Skin of body (tissue), 2 donors: Measurements from ENCODE around the gene SERPINH1. TPM values are rescaled to one million over a fixed set of nuclear protein-coding genes. Genes with fewer than 3 reads are reported as not detected.

Experiments used
- DNase-seq: peaks from one replicate; lab custom pipeline; 2025; lab: John Stamatoyannopoulos, UW
- total RNA-seq: library from RNA; depleted of rRNA; stranded (reverse); fragments of >200 nt; gene quantifications from one replicate; pipeline ENCODE4 v1.2.3, GENCODE V29; 2014

The SERPINH1 gene
- total RNA-seq, 1 donor from 2014 or later, result 311 TPM

DNA sequence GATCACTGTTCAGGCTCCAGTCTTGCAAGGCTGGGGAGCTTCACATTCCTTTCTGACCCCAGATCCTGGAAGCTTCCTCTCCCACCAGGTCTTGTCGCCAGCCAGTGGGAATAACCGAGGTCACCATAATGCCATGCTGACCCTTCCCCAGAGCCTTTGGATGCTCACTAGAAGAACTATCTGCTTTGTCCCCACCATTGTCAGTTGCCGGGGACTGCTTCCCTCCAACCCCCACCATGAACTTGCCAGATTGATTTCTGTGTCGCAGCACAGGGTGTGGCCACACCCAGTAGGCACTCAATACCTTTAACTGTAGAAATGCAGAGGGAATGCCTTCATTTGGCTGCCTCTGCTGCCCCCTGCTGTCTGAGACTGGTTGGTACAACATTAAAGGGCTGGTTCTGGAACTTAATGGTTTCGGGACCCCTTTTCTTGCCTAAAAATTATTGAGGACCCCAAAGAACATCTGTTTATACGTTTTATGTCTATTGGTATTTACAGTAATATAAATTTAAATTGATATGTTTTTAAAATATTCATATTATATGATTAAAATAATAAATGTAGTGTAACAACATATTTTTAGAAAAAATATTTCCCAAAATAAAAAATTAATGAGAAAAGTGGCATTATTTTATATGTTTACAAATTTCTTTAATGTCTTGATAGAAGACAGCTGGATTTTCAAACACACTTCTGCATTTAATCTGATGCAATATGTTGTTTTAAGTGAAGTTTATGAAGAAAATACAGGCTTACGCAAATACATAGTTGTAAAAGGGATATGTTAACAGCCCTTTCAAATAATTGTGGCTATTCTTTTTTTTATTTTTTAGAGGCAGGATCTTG is 29.6 kb upstream of the SERPINH1 start:
- DNase-seq, result peak; percentile 28

DNA sequence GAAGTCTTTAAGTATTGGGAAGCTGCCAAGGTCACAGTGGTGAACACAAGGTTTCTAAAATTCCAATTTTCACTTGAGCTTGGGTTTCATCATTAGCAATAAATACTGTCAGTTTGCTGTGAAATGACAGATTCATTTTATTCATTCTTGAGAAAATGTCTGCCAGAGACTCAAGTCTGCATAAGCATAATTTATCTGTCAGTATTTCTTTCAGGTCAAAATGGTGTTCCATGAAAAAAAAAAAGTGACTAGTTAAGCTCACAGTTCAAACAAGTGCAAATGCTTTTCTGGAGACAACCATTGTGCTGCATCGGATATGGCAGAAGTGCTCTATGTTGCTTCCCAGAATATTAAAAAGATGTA is 28.2 kb upstream of the SERPINH1 start:
- DNase-seq, result no peak

DNA sequence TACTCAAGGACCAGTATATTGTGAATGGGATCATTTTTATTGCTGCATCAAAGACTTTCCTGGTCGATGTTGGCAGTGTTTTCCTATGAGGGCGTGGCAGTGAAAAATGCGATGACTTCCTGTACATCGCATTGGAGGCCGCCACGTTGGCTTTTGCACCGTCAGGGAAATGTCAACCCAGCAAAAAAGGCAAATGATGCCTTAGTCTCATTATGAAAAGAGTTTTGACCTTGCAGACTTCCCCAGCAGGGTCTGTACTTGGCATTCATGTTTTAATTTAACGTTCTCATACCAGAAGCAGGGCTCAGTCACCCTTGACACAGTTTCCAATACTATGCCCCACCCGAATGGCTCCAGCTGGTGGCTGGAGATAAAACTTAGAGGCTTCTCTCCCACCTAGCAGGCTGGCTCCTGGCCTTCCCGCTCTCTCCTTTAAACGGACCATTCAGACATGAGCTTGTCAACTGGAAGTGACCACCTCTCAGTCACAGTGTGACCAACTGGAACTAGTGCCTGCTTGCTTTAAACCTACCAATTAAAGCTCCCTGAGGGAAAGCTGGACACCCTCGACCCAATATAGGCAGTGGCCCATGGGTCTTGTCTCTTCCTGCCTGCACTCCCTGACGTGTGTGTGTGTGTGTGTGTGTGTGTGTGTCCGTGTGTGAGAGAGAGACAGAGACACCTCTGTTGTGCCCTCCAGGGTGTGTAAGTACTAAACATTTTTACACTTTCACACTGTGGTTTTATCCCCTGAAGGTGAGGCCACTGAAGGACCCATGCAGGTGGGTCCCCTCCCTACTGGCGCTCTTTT is 27.6 kb upstream of the SERPINH1 start:
- no peak for DNase-seq

DNA sequence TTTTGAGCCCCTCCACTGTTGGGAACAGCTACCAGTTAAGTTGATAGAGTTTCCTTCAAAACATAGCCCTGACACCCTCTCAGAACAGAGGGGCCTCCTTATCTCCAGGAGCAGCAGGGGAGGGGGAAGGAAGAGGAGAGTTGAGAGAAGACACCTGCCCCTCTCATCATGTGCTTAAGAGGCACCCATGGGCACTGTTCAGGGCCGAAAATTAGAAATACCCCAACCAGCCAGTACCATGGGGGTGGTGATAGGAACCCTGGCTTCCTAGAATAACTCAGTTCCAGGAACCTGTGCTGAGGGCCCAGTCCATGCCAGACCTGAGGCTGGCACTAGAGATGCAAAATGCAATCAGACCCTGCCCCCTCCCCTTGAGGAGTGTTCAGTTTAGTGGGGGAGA is 27.0 kb upstream of the SERPINH1 start:
- no peak for DNase-seq

DNA sequence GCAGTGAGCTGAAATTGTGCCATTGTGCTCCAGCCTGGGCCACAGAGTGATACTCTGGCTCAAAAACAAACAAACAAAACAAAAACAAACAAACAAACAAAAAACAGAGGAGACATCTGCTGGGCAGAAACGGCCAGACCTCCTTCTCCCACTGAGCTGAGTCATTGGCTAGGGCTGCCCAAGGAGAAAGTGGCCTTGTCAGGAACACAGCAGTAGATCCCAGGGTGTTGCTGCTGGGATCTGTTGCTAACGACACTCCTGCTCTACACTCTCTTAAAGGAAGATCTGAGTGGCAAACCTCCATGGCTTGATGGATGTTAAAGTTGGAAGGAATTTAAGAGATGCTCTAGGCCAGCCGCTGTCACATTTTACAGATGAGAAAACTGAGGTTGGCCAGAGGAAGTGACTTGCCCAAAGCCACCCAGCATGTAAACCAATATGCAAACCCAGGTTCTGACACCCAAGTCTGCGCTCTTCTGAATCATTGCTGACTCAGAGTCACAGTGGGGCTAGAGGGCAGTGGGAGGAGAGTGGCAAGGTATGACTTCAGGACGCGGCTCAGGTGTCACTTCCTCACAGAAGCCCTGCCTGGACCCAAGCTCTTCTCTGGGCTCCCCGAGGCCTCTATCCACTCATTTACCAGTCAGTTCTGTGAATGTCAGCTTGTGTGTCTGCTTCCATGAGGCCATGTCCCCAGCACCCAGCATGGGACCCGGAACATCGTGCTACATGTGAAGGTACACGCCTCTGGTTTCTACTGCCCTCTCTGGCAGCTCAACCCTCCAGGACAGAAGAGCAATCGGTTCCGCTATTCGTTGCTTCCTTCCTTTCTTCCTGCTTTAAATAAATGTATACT is 25.0 kb upstream of the SERPINH1 start:
- no peak for DNase-seq

DNA sequence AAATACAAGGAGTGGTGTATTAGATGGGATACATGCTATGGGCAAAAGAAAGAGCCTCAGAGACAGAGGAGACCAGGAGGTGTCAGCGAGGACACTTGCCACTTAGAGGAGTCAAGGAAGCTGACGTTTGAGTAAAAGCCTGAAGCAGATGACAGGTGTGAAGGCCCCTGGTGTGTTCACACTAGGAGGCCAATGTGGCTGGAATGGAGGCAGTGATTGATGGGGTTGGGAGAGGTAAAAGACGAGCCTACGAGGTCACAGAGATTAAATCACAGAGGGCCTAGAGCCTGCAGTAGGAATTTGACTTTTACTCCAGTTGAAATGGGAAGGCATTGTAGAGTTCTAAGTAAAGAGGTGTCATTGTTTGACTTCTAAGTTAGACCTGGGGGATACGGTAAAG is 24.3 kb upstream of the SERPINH1 start:
- DNase-seq, result no peak

DNA sequence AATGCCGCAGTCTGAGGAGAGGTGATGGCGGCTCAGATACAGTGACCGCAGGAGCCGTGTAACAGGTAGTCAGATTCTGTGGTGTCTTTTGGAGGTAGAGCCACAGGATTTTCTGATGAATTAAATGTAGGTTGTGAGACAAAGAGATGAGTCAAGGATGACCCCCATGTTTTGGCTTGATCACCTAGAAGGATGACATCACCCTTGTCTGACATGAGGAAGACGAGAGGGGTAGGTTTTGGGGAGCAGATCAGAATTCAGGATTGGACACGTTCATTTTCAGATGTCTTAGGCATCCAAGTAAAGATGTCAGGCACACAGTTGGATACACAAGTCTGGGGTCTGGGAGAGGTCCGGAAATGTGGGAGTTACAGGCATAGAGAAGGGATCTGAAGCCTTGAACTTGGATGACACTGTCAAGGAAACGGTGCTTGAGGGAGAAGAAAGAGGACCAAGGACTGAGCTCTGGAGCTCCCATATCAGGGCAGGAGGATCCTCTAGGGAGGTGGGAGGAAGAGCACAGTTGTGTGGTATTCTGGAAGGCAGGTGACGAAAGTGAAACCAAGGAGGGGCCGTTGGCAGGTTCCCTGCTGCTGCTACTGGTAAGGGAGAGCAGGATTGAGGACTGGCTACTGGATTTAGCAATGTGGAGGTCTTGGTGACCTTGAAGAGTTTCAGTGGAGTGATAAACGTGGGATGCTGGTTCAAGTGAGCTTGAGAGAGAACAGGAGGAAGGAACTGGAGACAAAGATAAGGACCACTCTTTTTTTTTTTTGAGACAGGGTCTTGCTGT is 23.7 kb upstream of the SERPINH1 start:
- no peak for DNase-seq

DNA sequence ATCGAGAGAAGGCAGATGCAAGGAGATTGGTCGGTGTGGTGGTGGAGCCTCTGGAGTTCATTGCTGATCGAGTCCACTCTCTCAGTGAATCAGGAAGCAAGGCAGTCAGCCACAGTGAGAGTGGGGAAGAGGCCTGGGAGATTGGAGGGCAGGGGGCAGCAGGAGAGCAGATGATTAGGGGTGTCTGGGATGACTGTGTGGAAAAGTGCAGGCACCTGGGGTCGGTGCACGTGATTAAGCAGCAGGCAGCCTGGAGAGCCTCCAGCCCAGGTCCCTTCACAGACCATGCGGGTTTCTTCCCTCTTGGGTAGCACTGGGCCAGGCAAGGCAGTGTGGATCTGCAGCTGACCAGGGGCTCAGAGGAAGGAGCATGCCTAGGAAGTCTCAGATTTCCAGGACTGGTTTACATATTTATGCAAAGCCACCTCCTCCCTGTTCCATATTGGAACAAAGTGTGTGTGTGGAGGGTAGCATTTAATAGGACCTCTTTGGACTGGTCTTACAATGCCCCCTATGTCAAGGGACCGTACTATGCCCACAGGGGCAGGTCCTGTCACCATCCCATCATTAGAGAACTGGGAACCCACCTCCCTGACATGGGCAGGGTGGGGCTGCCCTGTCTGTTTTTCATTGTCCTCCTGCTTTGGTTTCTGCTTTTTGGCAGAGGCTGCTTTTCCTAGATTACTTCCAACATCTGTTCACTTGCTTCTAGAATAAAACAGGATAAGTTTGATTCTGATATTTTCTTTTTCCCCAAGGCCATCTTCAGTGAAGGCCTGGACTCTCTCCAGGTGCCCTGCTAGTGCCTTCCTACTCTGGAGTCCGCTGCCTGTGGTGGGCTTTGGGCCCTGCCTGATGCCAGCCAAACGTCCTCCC is 22.4 kb upstream of the SERPINH1 start:
- no peak for DNase-seq

DNA sequence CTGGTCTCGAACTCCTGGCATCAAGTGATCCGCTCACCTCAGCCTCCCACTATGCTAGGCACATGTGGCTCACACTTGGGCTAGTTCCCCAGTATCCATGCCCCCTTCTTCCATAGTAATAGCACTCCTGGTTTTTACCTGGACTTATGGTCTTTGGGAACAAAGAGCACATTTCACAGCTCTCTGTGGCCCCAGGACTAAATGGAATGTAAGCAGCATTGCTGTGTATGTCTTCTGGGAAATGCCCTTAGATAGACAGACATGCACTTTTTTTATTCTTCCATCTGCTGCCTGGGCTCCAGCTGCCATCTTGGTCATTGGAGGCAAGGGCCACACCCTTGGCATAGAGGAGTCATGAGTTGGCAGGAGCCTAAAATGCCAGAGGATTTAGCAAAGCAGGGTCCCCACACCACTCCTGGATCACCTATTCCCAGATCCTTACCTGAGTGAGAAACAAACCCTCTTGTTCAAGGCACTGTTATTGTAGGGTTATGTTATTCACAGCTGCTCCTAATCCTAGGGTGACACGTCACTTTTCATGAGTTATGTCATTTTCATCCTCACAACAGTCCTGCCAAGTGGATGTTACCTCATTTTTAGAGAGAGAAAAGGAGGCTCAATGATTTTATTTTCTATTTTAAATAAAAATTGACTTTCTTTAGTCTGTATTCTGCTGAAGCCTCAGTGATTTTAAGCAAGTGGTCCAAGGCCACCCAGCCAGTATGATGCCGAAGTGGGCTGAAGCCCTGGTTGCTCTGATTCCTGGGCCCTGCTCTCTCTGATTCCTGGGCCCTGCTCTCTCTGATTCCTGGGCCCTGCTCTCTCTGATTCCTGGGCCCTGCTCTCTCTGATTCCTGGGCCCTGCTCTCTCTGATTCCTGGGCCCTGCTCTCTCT is 20.6 kb upstream of the SERPINH1 start:
- no peak for DNase-seq

DNA sequence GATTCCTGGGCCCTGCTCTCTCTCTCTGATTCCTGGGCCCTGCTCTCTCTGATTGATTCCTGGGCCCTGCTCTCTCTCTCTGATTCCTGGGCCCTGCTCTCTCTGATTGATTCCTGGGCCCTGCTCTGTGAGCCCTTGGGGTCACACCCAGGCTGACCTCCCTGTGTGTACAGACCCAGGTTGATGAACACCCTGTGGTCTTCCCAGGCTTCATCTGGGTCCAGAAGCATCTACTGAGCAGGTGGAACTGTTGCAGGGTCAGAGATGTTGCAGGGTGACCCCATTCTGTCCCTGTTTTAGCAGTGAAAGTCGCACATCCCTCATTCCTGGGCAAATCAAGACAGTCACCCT is 20.0 kb upstream of the SERPINH1 start:
- no peak for DNase-seq

DNA sequence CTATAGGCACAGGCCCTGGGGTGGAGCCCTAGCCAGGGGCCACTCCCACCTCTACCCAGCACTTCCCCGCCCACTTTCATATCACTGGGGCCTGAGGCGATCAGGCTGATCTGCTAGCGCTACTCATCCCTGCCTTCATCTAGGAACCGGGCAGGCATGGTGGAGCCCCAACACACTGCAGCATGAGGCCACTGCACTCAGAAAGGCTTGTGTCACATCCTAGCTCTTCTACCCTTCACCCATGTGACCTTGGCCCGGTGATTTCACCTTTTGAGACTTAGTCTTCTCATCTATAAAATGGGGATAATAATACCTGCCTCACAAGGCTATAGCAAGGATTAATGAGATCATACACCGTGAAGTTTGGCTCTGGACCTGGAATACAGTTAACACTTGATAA is 18.2 kb upstream of the SERPINH1 start:
- no peak for DNase-seq

DNA sequence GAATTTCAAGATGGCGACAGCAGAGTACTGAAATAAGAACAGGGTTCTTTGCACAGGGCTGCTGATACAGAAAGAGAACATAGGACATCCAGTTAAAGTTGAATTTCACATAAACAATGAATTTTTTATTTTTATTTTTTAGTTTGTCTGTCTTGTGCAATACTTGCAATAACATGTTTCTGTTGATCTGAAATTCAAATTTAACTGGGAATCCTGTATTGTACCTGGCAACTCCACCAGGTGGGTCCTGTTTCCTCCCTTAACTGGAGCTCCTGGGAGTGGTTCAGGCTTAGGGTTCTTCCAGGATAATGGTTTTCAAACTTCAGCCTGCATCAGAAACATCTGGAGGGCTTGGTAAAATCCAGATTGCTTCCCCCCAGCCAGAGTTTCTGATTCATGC is 14.9 kb upstream of the SERPINH1 start:
- DNase-seq, result no peak

DNA sequence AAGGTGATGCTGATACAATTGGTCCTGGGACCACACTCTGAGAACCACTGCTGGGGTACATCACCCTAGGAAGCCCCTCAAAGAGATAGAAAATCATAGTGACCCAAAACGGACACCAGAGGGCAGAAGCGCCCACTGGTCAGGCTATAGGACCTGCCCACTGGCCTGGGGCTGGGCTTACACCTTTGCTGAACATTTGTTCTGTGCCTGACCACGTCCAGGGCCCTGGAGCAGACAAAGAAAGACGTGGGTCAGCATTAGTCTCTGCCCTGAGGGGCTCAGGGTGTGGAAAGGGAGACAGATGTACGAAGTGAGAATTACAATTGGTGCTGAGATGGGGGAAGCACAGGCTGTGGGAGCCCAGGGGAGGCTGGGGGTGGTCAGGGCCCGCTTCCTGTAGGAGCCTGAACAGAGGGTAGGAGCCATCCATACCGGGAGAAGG is 14.4 kb upstream of the SERPINH1 start:
- DNase-seq, result peak; percentile 15

DNA sequence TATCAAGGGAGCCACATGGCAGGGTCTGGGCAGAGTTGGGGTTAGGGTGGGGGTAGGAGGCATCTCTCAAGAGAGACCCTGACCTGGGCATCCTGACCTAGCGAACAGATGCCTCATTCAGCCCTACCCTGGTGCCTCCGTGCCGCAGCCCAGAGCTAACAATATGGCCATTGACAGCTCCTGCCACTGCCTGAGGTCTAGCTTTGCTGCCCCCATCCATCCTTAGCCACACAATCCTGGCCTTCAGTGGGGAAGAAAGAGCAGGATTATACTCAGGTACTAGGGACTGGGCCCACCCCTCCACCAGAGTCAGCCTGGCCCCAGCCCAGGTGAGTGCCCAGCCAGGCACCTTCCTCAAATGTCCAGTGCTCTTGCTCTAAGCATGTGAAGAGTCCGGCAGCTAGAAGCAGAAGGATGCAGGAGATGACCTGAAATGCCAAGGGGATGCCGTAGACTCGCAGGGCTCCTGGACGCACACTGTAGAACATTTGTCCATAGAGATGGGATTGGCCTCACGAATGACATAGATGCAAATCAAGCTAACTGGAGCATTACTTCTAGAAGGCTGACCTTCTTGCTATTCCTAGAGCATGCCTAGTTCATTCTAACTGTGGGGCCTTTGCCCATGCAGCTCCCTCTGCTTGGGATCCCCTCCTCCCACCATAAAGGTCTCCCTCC is 13.3 kb upstream of the SERPINH1 start:
- no peak for DNase-seq

DNA sequence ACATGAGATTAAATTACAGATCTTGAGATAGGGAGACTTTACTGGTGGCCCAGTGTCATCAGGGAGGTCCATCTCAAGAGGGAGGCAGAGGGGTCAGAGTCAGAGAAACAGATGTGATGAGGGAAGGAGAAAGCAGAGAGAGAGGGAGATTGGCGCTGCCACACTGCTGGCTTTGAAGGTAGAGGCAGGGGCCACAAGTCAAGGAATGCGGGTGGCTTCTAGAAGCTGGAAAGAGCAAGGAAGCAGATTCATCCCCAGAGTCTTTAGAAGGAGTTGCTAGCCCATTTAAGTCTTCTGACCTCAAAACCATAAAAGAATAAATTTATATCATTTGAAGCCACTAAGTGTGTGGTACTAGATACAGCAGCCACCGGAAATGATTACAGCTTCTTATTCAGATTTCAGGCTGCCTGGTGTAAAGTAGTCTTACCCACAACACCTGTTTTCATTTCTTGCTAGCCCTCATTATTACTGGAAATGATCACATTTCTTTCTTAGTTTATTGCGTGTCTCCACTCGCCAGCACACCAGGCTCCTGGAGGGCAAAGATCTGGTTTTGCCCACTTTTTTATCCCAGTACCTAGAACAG is 12.6 kb upstream of the SERPINH1 start:
- DNase-seq, result no peak

DNA sequence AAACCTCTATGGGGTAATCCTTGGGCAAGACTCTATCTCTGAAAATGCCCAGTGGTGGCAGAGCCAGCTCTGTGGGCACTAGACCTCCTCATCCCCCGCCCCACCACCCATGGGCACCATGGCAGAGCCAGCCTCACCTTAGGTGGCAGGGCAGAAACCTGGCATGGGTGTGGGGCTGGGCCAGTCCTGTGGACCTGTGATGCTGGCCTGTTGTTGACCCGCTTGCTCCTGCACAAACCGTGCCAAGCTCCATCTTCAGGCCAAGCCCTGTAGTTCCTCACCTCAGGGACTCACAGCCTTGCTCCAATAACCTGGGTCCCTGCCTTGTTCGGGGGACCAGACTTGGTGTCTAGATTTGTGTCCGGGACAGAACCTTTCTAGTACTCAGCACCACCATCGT is 8.9 kb upstream of the SERPINH1 start:
- DNase-seq, result no peak

DNA sequence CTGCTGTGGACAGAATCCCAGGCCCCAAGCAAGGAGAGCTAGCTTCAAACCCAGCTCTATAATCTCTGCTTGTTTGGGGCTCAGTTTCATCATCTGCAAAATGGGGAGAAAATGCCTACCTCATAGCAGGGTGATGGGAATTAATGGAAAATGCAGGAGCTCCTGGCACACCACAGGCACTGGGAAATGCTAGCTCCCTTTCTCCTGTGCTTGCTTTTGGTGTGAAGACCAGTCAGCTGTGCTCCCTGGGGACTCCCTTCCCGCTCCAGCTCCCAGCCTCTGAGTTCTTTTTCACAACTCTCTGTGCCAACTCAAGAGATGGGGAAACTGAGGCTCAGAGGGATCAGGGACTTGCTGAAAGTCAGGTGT is 8.2 kb upstream of the SERPINH1 start:
- no peak for DNase-seq
